ENCODE data around the gene LRBA. TPM values are rescaled to one million over a fixed set of nuclear protein-coding genes. Genes with fewer than 3 reads are reported as not detected.

The LRBA gene
- total RNA-seq, 1 donor from 2014 or later = 66.2 TPM

- no peak overlapping the region for H3K4me3 Mint-ChIP-seq
- TF ChIP-seq, protein P1, sequence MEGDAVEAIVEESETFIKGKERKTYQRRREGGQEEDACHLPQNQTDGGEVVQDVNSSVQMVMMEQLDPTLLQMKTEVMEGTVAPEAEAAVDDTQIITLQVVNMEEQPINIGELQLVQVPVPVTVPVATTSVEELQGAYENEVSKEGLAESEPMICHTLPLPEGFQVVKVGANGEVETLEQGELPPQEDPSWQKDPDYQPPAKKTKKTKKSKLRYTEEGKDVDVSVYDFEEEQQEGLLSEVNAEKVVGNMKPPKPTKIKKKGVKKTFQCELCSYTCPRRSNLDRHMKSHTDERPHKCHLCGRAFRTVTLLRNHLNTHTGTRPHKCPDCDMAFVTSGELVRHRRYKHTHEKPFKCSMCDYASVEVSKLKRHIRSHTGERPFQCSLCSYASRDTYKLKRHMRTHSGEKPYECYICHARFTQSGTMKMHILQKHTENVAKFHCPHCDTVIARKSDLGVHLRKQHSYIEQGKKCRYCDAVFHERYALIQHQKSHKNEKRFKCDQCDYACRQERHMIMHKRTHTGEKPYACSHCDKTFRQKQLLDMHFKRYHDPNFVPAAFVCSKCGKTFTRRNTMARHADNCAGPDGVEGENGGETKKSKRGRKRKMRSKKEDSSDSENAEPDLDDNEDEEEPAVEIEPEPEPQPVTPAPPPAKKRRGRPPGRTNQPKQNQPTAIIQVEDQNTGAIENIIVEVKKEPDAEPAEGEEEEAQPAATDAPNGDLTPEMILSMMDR (IDR thresholded peaks at IDR 0.05; ENCODE audit: unreplicated experiment) = no peak
- no peaks in the 10 kb centered on the region for H3K27me3 Mint-ChIP-seq (ENCODE audit: low read depth)
- DNase-seq (ENCODE audit: low spot score in 2 of 2, unreplicated experiment in 2 of 2) = no peak
- H3K36me3 Mint-ChIP-seq = no peaks in the 10 kb centered on the region
- H3K9me3 Mint-ChIP-seq = no peaks in the 10 kb centered on the region
- peaks cover 35% of the 10 kb centered on the region for H3K4me1 Mint-ChIP-seq
- peak overlapping the region; percentile 26 for H3K27ac Mint-ChIP-seq
Observed at GRCh38 chr4:150354214-150354796, 660.8 kb downstream of the LRBA start.

- Mint-ChIP-seq H3K27me3 (ENCODE audit: low read depth) (no peaks in the 10 kb centered on the region), H3K27ac (no peak overlapping the region), H3K4me1 (peaks cover 8% of the 10 kb centered on the region), H3K9me3 (peaks cover 4% of the 10 kb centered on the region), H3K4me3 (no peak overlapping the region), H3K36me3 (peaks cover 7% of the 10 kb centered on the region)
- TF ChIP-seq, protein P1 (IDR thresholded peaks at IDR 0.05; ENCODE audit: unreplicated experiment) = no peak
- no peak for DNase-seq (ENCODE audit: low spot score in 2 of 2, unreplicated experiment in 2 of 2)
Observed at GRCh38 chr4:150348079-150348478, 667.0 kb downstream of the LRBA start.

DNA sequence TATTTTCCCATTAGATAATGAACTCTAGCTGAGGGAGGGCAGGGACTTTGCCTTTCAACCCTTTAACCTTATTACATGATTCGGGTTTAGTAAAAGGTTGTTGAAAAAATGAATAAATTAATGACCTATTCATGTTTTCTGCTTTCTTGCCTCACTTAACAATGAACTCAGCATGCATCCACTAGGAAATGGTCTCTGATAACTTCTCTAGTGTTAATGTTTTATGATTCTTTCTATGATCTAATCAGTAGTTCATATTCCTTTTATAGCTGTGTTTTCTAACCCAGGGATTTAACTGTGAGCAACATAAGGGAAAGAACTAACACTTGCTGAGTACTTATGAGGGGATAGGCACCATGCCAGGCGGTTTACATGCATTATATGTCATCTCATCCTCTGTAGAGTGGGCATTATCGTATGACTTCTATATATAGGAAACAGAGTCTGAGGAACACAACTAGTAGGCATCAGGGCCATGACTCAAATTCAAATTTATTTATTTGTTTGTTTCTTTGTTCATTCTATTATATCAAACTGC, 669.8 kb downstream of the LRBA start:
- H3K4me1 Mint-ChIP-seq = peaks cover 13% of the 10 kb centered on the region
- H3K4me3 Mint-ChIP-seq = no peak overlapping the region
- H3K27ac Mint-ChIP-seq = no peak overlapping the region
- TF ChIP-seq, protein P1 (IDR thresholded peaks at IDR 0.05; ENCODE audit: unreplicated experiment) = no peak
- no peak for DNase-seq (ENCODE audit: low spot score in 2 of 2, unreplicated experiment in 2 of 2)
- H3K27me3 Mint-ChIP-seq (ENCODE audit: low read depth) = no peaks in the 10 kb centered on the region
- H3K36me3 Mint-ChIP-seq = peaks cover 11% of the 10 kb centered on the region
- peaks cover 11% of the 10 kb centered on the region for H3K9me3 Mint-ChIP-seq

- Mint-ChIP-seq H3K4me3 (no peak overlapping the region), H3K36me3 (peaks cover 10% of the 10 kb centered on the region), H3K9me3 (peaks cover 11% of the 10 kb centered on the region), H3K27ac (peak overlapping the region; percentile 1), H3K4me1 (peaks cover 18% of the 10 kb centered on the region), H3K27me3 (ENCODE audit: low read depth) (no peaks in the 10 kb centered on the region)
- DNase-seq (ENCODE audit: low spot score in 2 of 2, unreplicated experiment in 2 of 2) = no peak
- TF ChIP-seq, protein P1 (IDR thresholded peaks at IDR 0.05; ENCODE audit: unreplicated experiment) = no peak
Observed at GRCh38 chr4:150343796-150344195, 671.3 kb downstream of the LRBA start.

DNA sequence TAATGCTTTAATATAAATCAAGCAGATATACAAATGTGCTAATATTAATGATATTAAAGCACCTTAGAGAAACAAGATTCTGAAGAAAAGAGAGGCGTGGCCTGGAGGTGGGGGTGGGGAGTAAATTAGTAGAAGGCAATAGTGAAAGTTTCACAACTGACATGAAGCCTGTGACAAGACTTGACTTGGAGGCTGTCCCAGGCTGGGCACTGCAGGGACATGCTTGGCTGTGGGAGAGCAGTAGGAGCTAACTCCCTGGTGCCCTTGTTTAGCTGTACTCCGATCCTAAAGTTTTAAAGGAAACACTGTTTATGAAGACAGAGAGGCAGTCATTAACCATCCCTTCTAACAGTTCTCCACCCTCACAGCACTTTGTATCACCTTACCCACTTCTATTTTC, 672.1 kb downstream of the LRBA start:
- no peak overlapping the region for H3K27ac Mint-ChIP-seq
- H3K9me3 Mint-ChIP-seq = peaks cover 11% of the 10 kb centered on the region
- no peaks in the 10 kb centered on the region for H3K27me3 Mint-ChIP-seq (ENCODE audit: low read depth)
- TF ChIP-seq, protein P1 (IDR thresholded peaks at IDR 0.05; ENCODE audit: unreplicated experiment) = no peak
- no peak overlapping the region for H3K4me3 Mint-ChIP-seq
- peaks cover 8% of the 10 kb centered on the region for H3K36me3 Mint-ChIP-seq
- H3K4me1 Mint-ChIP-seq = peaks cover 27% of the 10 kb centered on the region
- no peak for DNase-seq (ENCODE audit: low spot score in 2 of 2, unreplicated experiment in 2 of 2)
